Nephron (organoid): Measurements from ENCODE around the gene MOXD1.
"Not testable (repeated sequence)": the region's sequence is repeated elsewhere in the genome, so short reads cannot be mapped to it uniquely, and the experiment has no call there.

Source experiments
- H3K27ac Mint-ChIP-seq, 3 experiments: 2 replicates each; pipeline ENCODE4 v1.8.0; 2020; ENCODE audit warnings: mixed read lengths in 3 of 3, mild to moderate bottlenecking in 2 of 3, moderate library complexity in 1 of 3
- H3K27me3 Mint-ChIP-seq: 2 replicates; pipeline ENCODE4 v1.8.0; 2021; ENCODE audit warnings: low read depth, mild to moderate bottlenecking, moderate library complexity, mixed read lengths
- H3K36me3 Mint-ChIP-seq: 2 replicates; pipeline ENCODE4 v1.8.0; 2020; ENCODE audit warnings: low read depth, mixed read lengths
- H3K4me1 Mint-ChIP-seq: 2 replicates; pipeline ENCODE4 v1.8.0; 2020; ENCODE audit warnings: mixed read lengths
- H3K4me3 Mint-ChIP-seq, 3 experiments: 2 replicates each; pipeline ENCODE4 v1.8.0; 2020; ENCODE audit warnings: mild to moderate bottlenecking in 3 of 3, mixed read lengths in 3 of 3, moderate library complexity in 2 of 3
- H3K9me3 Mint-ChIP-seq: 2 replicates; pipeline ENCODE4 v1.8.0; 2020; ENCODE audit warnings: mixed read lengths
- TF ChIP-seq, protein P1 (sequence below), 3 experiments: fragments of 200-600 bp; sonication (generic); IDR thresholded peaks; one replicate each; pipeline ENCODE4 v1.5.0; 2021; ENCODE audit warnings: antibody characterized with exemption in 3 of 3; ENCODE audit not compliant: unreplicated experiment in 3 of 3

The MOXD1 gene

DNA sequence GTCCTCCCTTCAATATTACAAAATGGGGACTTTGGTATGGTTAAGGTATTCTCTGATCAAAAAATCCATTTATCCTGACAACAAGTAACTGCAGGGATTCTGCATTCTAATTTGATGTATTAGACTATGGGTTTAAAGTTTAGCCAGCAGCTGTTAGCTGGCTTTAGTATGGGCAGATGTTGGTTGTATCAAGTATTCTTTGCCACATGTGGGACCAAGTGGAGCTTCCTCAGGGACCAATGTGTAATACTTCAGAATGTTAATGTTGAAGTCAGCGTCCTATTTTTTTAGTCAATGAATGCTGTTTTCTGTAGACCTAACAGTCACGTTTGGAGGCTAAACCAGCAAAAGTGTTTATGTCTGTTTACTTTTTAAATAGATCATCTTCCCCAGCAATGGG lies 41.4 kb downstream of the MOXD1 start:
- Mint-ChIP-seq H3K27ac (peak overlapping the region in 2 of 3 experiments; percentile 88 to 92), H3K4me1 (peaks cover 51% of the 10 kb centered on the region), H3K9me3 (peaks cover 9% of the 10 kb centered on the region), H3K4me3 (no peak overlapping the region), H3K36me3 (peaks cover 24% of the 10 kb centered on the region), H3K27me3 (no peaks in the 10 kb centered on the region)
- TF ChIP-seq, protein P1, sequence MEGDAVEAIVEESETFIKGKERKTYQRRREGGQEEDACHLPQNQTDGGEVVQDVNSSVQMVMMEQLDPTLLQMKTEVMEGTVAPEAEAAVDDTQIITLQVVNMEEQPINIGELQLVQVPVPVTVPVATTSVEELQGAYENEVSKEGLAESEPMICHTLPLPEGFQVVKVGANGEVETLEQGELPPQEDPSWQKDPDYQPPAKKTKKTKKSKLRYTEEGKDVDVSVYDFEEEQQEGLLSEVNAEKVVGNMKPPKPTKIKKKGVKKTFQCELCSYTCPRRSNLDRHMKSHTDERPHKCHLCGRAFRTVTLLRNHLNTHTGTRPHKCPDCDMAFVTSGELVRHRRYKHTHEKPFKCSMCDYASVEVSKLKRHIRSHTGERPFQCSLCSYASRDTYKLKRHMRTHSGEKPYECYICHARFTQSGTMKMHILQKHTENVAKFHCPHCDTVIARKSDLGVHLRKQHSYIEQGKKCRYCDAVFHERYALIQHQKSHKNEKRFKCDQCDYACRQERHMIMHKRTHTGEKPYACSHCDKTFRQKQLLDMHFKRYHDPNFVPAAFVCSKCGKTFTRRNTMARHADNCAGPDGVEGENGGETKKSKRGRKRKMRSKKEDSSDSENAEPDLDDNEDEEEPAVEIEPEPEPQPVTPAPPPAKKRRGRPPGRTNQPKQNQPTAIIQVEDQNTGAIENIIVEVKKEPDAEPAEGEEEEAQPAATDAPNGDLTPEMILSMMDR (IDR thresholded peaks at IDR 0.05; ENCODE audit: unreplicated experiment in 3 of 3) = no peak

DNA sequence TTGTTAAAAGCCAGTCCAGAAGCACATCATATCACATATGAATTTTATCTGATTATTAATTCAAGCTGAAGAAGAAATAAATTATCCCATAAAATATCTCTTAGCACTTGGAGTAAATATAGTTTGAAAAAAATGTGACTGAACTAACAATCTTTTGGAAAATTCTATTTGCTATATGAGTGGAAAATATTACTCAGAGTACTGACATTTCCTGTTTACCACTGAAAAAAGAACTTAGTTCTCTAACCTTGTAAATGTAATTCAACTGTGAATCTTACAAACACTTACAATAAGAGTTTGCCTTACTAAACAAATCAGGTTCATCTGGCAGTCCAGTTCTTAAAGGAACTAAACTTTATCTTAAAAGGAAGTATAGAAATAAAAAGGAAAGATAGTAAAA lies 44.2 kb downstream of the MOXD1 start:
- TF ChIP-seq, protein P1 (IDR thresholded peaks at IDR 0.05; ENCODE audit: unreplicated experiment in 3 of 3) = no peak
- H3K4me3 Mint-ChIP-seq = no peak overlapping the region
- peak overlapping the region; percentile 68 to 83 (median 74) for H3K27ac Mint-ChIP-seq
- peaks cover 4% of the 10 kb centered on the region for H3K27me3 Mint-ChIP-seq
- H3K9me3 Mint-ChIP-seq = peaks cover 33% of the 10 kb centered on the region
- H3K4me1 Mint-ChIP-seq = peaks cover 27% of the 10 kb centered on the region
- H3K36me3 Mint-ChIP-seq = peaks cover 51% of the 10 kb centered on the region

DNA sequence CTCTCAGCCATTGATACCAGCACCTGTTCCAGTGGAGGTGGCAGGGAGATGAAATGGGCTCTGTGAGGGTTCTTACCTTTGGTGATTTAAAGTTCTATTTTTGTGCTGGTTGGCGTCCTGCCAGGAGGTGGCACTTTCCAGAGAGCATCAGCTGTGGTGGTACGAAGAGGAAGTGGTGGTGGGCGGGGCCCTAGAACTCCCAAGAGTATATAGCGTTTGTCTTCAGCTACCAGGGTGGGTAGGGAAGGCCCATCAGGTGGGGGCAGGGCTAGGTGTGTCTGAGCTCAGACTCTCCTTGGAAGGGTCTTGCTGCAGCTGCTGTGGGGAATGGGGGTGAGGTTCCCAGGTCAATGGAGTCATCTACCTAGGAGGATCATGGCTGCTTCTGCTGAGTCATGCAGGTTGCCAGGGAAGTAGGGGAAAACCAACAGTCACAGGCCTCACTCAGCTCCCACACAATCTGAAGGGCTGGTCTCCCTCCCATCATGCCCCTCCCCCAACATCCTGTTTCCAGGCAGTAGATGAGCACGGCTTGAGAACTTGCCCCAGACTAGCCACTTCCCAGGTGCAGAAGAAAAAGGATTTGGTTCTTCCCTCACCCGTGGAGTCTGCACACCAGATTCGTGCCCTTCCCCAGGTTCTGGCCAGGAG lies 46.6 kb downstream of the MOXD1 start:
- TF ChIP-seq, protein P1 (IDR thresholded peaks at IDR 0.05; ENCODE audit: unreplicated experiment in 3 of 3) = no peak
- Mint-ChIP-seq H3K9me3 (peaks cover 57% of the 10 kb centered on the region), H3K36me3 (peaks cover 71% of the 10 kb centered on the region)

DNA sequence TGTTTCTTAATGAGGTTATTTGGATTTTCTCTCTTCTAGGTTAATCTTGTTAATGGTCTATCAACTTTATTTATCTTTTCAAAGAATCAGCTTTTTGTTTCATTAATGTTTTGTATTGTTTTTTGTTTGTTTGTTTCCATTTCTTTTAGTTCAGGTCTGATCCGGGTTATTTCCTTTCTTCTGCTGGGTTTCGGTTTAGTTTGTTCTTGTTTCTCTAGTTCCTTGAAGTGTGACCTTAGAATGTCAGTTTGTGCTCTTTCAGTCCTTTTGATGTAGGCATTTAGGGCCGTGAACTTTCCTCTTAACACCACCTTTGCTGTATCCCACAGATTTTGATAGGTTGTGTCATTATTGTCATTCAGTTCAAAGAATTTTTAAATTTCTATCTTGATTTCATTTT lies 49.3 kb downstream of the MOXD1 start:
- not testable (repeated sequence) for H3K4me3 Mint-ChIP-seq, H3K27ac Mint-ChIP-seq, H3K4me1 Mint-ChIP-seq, H3K27me3 Mint-ChIP-seq
- peaks cover 70% of the 10 kb centered on the region for H3K9me3 Mint-ChIP-seq
- H3K36me3 Mint-ChIP-seq = peaks cover 83% of the 10 kb centered on the region

More for the DNA sequence above, 46.6 kb downstream of the MOXD1 start:
- no peak overlapping the region for H3K27ac Mint-ChIP-seq
- no peak overlapping the region for H3K4me3 Mint-ChIP-seq
- H3K4me1 Mint-ChIP-seq = peaks cover 13% of the 10 kb centered on the region
- H3K27me3 Mint-ChIP-seq = peaks cover 4% of the 10 kb centered on the region

DNA sequence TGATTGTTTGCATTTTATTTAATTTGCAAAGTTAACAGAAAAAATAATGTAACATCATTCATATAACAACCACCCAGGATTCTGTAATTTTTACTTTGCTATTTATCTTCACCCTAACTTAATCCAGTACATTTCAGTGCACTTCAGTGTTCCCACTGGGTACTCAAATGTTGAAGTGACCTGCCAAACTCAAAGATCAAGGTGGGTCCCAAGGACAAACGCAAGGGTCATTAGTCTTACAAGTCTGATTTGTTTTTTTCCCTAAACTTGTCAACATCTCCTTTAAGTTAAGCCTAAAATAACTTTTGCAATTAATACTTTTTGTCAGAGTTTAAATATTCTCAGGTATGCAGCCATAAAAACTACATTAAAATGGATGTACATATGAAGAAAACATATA lies 53.0 kb downstream of the MOXD1 start:
- Mint-ChIP-seq H3K4me3 (no peak overlapping the region), H3K4me1 (peaks cover 8% of the 10 kb centered on the region), H3K27me3 (no peaks in the 10 kb centered on the region), H3K27ac (peak overlapping the region; percentile 83 to 89 (median 88)), H3K9me3 (peaks cover 55% of the 10 kb centered on the region), H3K36me3 (peaks cover 78% of the 10 kb centered on the region)
- TF ChIP-seq, protein P1 (IDR thresholded peaks at IDR 0.05; ENCODE audit: unreplicated experiment in 3 of 3) = no peak

DNA sequence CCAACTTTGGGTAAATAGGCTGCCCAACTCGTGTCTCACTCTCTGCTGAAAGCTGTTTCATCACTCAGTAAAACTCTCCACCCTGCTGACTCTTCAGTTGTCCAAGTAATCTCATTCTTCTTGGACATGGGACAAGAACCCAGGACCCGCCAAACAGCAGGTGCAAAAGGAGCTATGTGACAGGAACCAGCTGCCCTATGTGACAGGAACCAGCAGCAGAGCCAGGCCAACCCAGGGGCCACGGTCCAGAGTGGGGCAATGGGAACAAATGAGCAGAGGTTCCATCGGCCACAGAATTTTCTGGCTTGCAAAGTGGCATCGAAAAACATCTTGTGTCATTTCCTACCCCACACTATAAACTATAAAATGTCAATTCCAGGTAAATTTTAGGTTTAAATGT lies 56.5 kb downstream of the MOXD1 start:
- H3K27ac Mint-ChIP-seq = no peak overlapping the region
- TF ChIP-seq, protein P1 (IDR thresholded peaks at IDR 0.05; ENCODE audit: unreplicated experiment in 3 of 3) = no peak
- H3K9me3 Mint-ChIP-seq = peaks cover 41% of the 10 kb centered on the region
- peaks cover 65% of the 10 kb centered on the region for H3K36me3 Mint-ChIP-seq
- H3K4me3 Mint-ChIP-seq = no peak overlapping the region
- H3K4me1 Mint-ChIP-seq = peaks cover 8% of the 10 kb centered on the region
- no peaks in the 10 kb centered on the region for H3K27me3 Mint-ChIP-seq
